Measurements from ENCODE around the gene STX19.

The STX19 gene

DNA sequence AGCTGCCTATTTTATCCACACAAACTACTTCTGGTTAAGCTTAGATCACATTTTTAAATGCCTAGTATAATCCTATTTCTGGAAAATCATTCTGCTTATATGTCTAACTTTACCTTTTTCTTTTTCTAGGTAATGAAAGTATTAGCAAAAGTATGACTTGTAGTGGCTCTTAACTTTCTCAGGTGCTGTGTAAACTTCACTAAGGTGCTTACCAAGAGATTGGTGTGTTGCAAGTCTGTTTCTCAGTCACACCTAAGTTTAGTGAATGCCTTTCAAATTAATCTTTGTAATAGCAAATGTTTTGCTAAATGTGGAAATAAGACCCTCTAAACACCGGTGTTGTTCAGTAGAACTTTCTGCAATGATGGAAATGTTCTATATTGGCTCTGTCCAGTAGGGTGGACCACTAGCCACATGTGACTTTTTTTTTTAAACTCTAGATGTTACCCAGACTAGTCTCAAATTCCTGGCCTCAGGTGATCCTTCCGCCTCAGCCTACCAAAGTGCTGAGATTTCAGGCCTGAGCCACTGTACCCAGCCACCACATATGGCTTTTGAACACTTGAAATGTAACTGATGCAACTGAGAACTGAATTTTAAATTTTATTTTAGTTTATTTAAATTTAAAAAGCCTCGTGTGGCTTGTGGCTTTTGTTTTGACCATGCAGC is 26.4 kb downstream of the STX19 start:
- Mint-ChIP-seq H3K9me3 (no peaks in the 10 kb centered on the region), H3K27me3 (no peaks in the 10 kb centered on the region), H3K4me3 (no peak overlapping the region), H3K4me1 (peaks cover 4% of the 10 kb centered on the region), H3K27ac (peak overlapping the region in 1 of 2 donors; percentile 43)
- DNase-seq (no peak), ATAC-seq (no peak)

- H3K27me3 Mint-ChIP-seq, result no peaks in the 10 kb centered on the region
- DNase-seq (no peak), ATAC-seq (no peak)
- H3K9me3 Mint-ChIP-seq, result no peaks in the 10 kb centered on the region
- H3K27ac Mint-ChIP-seq, result no peak overlapping the region
- H3K4me3 Mint-ChIP-seq, result no peak overlapping the region
- peaks cover 4% of the 10 kb centered on the region for H3K4me1 Mint-ChIP-seq
Measured at GRCh38 chr3:94001191-94001590, 27.2 kb downstream of the STX19 start.

GRCh38 chr3:93994056-93994455 is 34.3 kb downstream of the STX19 start:
- Mint-ChIP-seq H3K4me1 (peaks cover 7% of the 10 kb centered on the region), H3K9me3 (no peaks in the 10 kb centered on the region), H3K4me3 (no peak overlapping the region), H3K27me3 (no peaks in the 10 kb centered on the region), H3K27ac (peak overlapping the region in 1 of 2 donors; percentile 28)
- ATAC-seq, result no peak
- DNase-seq, result no peak

GRCh38 chr3:93992207-93992606 is 36.2 kb downstream of the STX19 start:
- H3K27ac Mint-ChIP-seq, result no peak overlapping the region
- no peaks in the 10 kb centered on the region for H3K27me3 Mint-ChIP-seq
- peaks cover 7% of the 10 kb centered on the region for H3K4me1 Mint-ChIP-seq
- ATAC-seq, result no peak
- no peak overlapping the region for H3K4me3 Mint-ChIP-seq
- no peak for DNase-seq
- no peaks in the 10 kb centered on the region for H3K9me3 Mint-ChIP-seq

DNA sequence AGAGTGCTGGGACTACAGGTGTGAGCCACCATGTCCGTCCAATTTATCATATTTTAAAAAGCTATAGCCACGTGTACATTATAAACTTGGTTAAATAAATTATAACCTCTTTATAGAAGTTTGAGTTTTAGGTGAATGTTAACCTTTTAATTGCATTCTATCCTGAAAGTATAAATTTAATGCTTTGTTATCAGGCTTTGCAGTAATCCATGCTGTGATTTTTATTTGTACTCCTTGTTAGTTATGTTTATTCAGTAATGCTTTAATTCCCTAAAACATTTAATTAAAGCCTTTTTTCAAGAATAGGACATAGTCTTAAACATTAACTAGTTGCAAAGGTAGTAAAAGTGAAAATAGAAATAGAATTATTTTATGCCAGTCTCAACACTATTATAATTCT is 36.8 kb downstream of the STX19 start:
- no peak for ATAC-seq
- Mint-ChIP-seq H3K9me3 (no peaks in the 10 kb centered on the region), H3K27ac (no peak overlapping the region), H3K4me3 (no peak overlapping the region), H3K27me3 (no peaks in the 10 kb centered on the region), H3K4me1 (peaks cover 7% of the 10 kb centered on the region)
- no peak for DNase-seq

- ATAC-seq, result no peak
- Mint-ChIP-seq H3K4me3 (no peak overlapping the region), H3K27ac (no peak overlapping the region), H3K4me1 (peaks cover 6% of the 10 kb centered on the region), H3K9me3 (no peaks in the 10 kb centered on the region), H3K27me3 (no peaks in the 10 kb centered on the region)
- DNase-seq, result no peak
Measured at GRCh38 chr3:93989241-93989640, 39.2 kb downstream of the STX19 start.

DNA sequence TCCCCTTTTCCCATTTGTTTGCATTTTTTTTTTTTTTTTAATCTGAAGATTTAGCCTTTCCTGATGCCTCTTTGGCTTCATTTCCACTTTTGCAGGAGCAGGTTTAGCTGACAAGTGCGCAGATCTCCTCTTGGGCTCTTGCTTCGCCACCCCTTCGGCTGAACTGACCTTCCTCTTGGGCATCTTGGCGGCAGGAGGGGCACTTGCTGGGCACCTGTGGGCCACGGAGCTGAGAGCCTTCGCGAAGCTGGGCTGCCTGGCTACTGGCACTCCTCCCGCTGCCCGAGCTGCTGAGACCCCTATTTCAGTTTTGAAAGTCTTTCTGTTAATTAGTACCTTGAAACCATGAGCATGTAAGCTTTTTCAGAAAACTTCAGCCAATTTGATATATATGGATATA is 39.6 kb downstream of the STX19 start:
- ATAC-seq, result no peak
- H3K27me3 Mint-ChIP-seq, result no peaks in the 10 kb centered on the region
- peak overlapping the region in 1 of 2 donors; percentile 28 for H3K27ac Mint-ChIP-seq
- H3K4me3 Mint-ChIP-seq, result no peak overlapping the region
- DNase-seq, result no peak
- H3K4me1 Mint-ChIP-seq, result peaks cover 1% of the 10 kb centered on the region
- no peaks in the 10 kb centered on the region for H3K9me3 Mint-ChIP-seq

DNA sequence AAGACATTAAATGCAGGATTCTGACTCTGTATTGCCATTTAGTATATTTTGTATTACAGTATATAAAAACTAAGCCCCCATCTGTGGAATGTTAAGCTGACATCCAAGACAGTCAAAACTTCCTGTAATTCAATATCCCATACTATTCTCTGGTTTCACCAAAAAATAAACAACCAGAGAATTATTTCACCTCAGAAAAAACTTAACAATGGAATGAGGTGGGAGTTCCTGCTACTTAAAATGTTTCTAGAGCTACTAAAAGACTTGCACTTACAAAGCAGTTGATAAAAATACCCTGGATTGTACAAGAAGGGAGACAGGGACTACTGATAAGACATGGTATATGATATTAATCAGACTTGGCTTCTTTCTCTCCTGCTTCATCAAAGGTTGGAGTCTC is 40.1 kb downstream of the STX19 start:
- no peaks in the 10 kb centered on the region for H3K27me3 Mint-ChIP-seq
- H3K27ac Mint-ChIP-seq, result no peak overlapping the region
- H3K9me3 Mint-ChIP-seq, result no peaks in the 10 kb centered on the region
- no peak overlapping the region for H3K4me3 Mint-ChIP-seq
- DNase-seq (no peak), ATAC-seq (no peak)
- no peaks in the 10 kb centered on the region for H3K4me1 Mint-ChIP-seq

DNA sequence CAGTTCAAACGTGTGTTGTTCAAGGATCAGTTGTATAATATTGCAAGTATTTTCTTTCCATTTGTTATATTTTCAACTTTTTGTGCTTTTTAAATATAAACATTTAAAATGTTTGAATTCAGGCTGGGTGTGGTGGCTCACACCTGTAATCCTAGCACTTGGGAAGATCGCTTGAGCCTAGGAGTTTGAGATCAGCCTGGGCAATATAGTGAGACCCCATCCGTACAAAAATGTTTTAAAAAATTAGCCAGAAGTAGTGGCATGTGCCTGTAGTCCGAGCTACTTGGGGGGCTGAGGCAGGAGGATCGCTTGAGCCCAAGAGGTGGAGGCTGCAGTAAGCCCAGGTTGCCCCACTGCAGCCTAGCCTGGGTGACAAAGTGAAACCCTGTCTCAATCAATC is 43.8 kb downstream of the STX19 start:
- Mint-ChIP-seq H3K4me3 (no peak overlapping the region), H3K4me1 (peaks cover 19% of the 10 kb centered on the region), H3K27ac (no peak overlapping the region), H3K9me3 (no peaks in the 10 kb centered on the region), H3K27me3 (no peaks in the 10 kb centered on the region)
- DNase-seq (no peak), ATAC-seq (no peak)

DNA sequence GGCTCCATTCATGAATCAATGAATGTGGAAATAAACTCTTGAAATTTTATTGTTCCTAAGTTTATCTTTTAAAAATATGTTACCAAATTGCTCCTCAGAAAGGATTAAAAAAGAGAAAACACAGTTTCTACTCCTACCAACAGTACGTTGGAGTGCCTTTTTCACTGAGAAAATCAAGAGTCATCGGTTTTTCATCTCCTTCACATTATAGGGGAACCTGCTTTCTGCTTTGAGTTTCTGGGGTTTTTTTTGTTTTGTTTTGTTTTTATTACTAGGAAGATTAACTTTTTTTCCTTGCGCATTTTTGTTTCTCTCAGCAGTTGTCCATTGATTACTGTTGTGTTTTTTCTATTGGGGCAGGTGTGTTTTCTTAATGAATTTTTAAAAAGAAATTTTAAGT is 45.0 kb downstream of the STX19 start:
- DNase-seq, result no peak
- no peak overlapping the region for H3K4me3 Mint-ChIP-seq

DNA sequence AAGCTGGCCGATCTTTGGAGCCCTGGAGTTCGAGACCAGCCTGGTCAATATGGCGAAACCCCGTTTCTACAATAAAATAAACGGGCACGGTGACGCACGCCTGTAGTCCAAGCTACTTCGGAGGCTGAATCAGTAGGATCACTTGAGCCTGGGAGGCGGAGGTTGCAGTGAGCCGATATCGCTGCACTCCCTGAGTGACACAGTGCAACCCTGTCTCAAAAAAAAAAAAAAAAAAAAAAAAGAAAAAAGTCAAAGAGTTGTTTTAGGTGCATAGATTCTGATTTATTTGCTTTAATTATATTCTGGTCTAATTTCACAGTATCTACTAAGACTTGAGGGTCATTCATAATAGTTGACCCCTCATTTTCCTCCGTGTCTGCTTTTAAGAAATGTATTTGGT is 46.7 kb downstream of the STX19 start:
- Mint-ChIP-seq H3K27me3 (no peaks in the 10 kb centered on the region), H3K4me1 (peaks cover 28% of the 10 kb centered on the region), H3K27ac (peak overlapping the region in 1 of 2 donors; percentile 33), H3K9me3 (no peaks in the 10 kb centered on the region), H3K4me3 (peak overlapping the region in 1 of 2 donors; percentile 90)
- DNase-seq, result no peak
- no peak for ATAC-seq

More for the DNA sequence above, 45.0 kb downstream of the STX19 start:
- no peak for ATAC-seq
- Mint-ChIP-seq H3K4me1 (peaks cover 24% of the 10 kb centered on the region), H3K27ac (no peak overlapping the region), H3K27me3 (no peaks in the 10 kb centered on the region), H3K9me3 (no peaks in the 10 kb centered on the region)

DNA sequence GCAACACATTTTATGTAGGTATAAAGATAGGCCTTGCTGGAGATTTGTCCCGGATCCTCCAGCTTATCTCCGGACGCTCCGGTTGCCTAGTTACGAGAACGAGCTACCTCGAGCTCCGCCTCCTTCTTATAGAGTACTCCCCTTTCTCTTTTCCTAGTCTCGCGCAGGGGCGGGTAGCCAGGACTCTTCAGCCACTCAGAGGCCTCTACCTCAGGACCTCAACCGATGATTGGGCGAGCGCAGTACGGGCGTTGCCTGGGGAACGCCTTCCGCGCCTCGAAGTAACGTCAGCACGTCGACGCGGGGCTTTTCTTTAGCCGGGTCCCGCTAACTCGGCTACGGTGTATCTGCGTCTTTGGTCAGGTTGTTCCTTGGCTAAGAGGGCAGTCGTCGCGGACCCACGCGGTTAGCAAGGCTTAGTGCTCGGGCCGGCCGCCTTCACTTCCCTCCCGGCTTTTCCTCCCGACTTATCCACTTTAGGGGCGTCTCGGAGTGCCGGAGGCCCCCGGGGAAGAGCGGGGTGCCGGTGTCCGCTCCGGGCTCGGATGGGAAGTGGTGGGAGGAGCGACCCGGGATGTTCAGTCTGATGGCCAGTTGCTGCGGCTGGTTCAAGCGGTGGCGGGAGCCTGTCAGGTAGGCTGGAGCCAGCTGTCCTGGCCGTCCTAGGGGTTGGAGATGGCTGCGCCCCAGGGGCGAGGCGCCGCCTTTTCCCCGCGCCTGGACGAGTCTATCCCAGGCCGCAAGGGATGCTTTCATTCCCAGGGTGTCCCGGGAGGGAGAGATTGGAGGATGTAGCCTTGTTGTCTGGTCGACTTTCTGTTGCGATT is 48.3 kb downstream of the STX19 start, which contains the start of gene ARL13B:
Gene ARL13B (plus strand): TSS at position 306 of the 827 bp plus-strand sequence. CDS start 269 bp downstream, at position 575.
- peak within 1 kb of the TSS; percentile 90 for H3K4me3 Mint-ChIP-seq
- H3K4me1 Mint-ChIP-seq, result peaks cover 28% of the 10 kb centered on the region
- peak within 1 kb of the TSS; percentile 87 to 94 for H3K27ac Mint-ChIP-seq
- DNase-seq, result peak; percentile 88 to 95
- H3K27me3 Mint-ChIP-seq, result no peaks in the 10 kb centered on the region
- no peaks in the 10 kb centered on the region for H3K9me3 Mint-ChIP-seq
- peak; percentile 100 for ATAC-seq

DNA sequence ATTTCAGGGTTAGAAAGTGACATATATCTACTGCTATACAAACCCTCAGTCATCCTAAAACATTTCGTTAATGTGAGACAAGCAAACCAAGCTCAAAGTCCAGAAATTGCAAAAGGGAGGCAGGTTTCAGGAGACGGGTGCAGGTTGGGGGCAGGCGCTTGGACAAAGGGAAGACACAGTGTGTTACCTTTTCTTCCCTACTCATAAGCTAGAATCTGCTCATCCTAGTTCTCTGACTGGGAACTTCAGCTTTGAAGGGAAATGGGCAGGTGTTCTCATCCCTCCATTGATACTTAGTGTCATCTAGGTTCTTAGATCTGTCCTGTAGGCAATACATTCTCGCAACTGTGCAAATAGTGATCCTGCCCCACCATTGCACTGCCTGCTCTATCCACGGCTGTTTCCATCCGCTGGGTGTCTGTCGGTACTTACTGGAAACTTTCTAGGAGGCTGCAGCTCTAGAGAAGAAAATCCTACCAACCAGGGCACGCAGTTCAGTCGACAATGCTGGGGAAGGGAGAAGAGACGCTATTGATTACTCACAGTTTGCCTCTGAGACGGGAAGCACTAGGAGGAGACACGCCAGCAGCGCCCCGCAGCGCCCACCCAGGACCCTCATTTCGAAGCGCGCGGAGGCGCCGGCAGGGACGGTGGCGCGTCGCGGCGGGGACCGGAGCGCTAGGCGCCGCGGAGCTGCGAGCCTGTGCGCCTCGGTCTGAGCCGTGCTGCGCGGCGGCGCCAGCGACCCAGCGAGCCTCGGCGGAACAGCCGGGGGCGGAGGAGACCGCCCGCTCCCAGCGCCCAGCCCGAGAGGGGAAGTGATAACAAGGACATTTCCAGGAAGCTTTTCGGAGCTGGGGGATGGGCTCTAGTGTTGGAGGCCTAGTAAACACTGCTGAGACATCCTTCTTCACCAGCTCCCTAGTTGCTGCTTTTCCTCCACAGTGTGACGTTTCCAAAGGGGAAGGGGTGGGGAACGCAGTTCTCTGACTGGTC is 55.0 kb downstream of the STX19 start, which contains the start of gene PROS1:
Gene PROS1 (minus strand): TSS at position 766 of the 996 bp plus-strand sequence. CDS start 147 bp downstream, at position 619.
- H3K27ac Mint-ChIP-seq, result peak within 1 kb of the TSS; percentile 80 to 91
- ATAC-seq, result peak; percentile 91
- H3K9me3 Mint-ChIP-seq, result no peaks in the 10 kb centered on the region
- peaks cover 17% of the 10 kb centered on the region for H3K27me3 Mint-ChIP-seq
- peaks cover 19% of the 10 kb centered on the region for H3K4me1 Mint-ChIP-seq
- peak within 1 kb of the TSS; percentile 88 to 91 for H3K4me3 Mint-ChIP-seq
- peak; percentile 45 to 46 for DNase-seq

GRCh38 chr3:93969997-93970396 is 58.4 kb downstream of the STX19 start:
- no peak for ATAC-seq
- Mint-ChIP-seq H3K4me3 (no peak overlapping the region), H3K4me1 (peaks cover 14% of the 10 kb centered on the region), H3K9me3 (no peaks in the 10 kb centered on the region), H3K27me3 (peaks cover 17% of the 10 kb centered on the region), H3K27ac (no peak overlapping the region)
- DNase-seq, result no peak

- no peak for ATAC-seq
- Mint-ChIP-seq H3K4me1 (peaks cover 14% of the 10 kb centered on the region), H3K27me3 (peaks cover 17% of the 10 kb centered on the region), H3K4me3 (no peak overlapping the region), H3K27ac (peak overlapping the region in 1 of 2 donors; percentile 1), H3K9me3 (no peaks in the 10 kb centered on the region)
- no peak for DNase-seq
Measured at GRCh38 chr3:93969443-93969842, 59.0 kb downstream of the STX19 start.
